HFF-Myc (cell line): ENCODE measurements around the gene FRRS1.

Source experiments
- DNase-seq: peaks from one replicate; pipeline ENCODE4 v3.0.0-alpha.2; 2011; ENCODE audit warnings: low read depth; ENCODE audit errors: extremely low read depth
- H3K4me3 ChIP-seq: replicated peaks from 2 replicates; pipeline ENCODE4 v1.5.1; 2011; ENCODE audit warnings: low read depth, mild to moderate bottlenecking, control low read depth, low read length
- CTCF ChIP-seq: IDR thresholded peaks from 2 replicates; pipeline ENCODE4 v1.5.1; 2012; ENCODE audit warnings: mild to moderate bottlenecking, low read depth, low read length, control low read depth; ENCODE audit errors: missing control alignments

The FRRS1 gene

GRCh38 chr1:99781798-99782197 is 15.4 kb upstream of the FRRS1 start:
- DNase-seq, result no peak
- H3K4me3 ChIP-seq, result no peak overlapping the region
- no peak for TF ChIP-seq CTCF

GRCh38 chr1:99777752-99778151 is 11.3 kb upstream of the FRRS1 start:
- H3K4me3 ChIP-seq, result no peak overlapping the region
- no peak for TF ChIP-seq CTCF
- no peak for DNase-seq

- H3K4me3 ChIP-seq, result no peak overlapping the region
- DNase-seq, result no peak
- no peak for TF ChIP-seq CTCF
Measured at GRCh38 chr1:99776120-99776519, 9.7 kb upstream of the FRRS1 start.

GRCh38 chr1:99772809-99773208 is 6.4 kb upstream of the FRRS1 start:
- no peak for DNase-seq
- H3K4me3 ChIP-seq, result no peak overlapping the region
- no peak for TF ChIP-seq CTCF

- no peak for TF ChIP-seq CTCF
- H3K4me3 ChIP-seq, result no peak overlapping the region
- no peak for DNase-seq
Measured at GRCh38 chr1:99771513-99771918, 5.1 kb upstream of the FRRS1 start.

GRCh38 chr1:99768524-99769245 is 2.2 kb upstream of the FRRS1 start:
- H3K4me3 ChIP-seq, result no peak overlapping the region
- DNase-seq, result no peak
- no peak for TF ChIP-seq CTCF

- no peak for DNase-seq
- TF ChIP-seq CTCF, result no peak
- no peak overlapping the region for H3K4me3 ChIP-seq
Measured at GRCh38 chr1:99768104-99768503, 1.7 kb upstream of the FRRS1 start.
